Lower leg skin (tissue), 4 donors: ENCODE data around the gene RRAGC. TPM values are rescaled to one million over a fixed set of nuclear protein-coding genes. Genes with fewer than 3 reads are reported as not detected.

Experiments used
- DNase-seq, 2 donors: peaks; one replicate each; pipeline ENCODE4 v3.0.0-alpha.2; 2019; ENCODE audit warnings: low spot score in 2 of 2
- H3K4me3 ChIP-seq: fragments of 200-600 bp; sonication (generic); 2 replicates; pipeline ENCODE4 v1.5.1; 2017; ENCODE audit warnings: mild to moderate bottlenecking, low read depth; ENCODE audit not compliant: poor library complexity, severe bottlenecking
- CTCF ChIP-seq, 3 donors: fragments of 450-650 bp; IDR thresholded peaks; one replicate each; pipeline ENCODE4 v1.5.1; 2016; ENCODE audit warnings: antibody characterized with exemption in 3 of 3, mild to moderate bottlenecking in 3 of 3, moderate library complexity in 2 of 3
- POLR2A ChIP-seq, 2 donors: fragments of 450-650 bp; IDR thresholded peaks; one replicate each; pipeline ENCODE4 v1.6.1; 2016 to 2017; ENCODE audit warnings: antibody characterized with exemption in 2 of 2, mild to moderate bottlenecking in 1 of 2, moderate library complexity in 1 of 2
- WGBS, 2 donors: methylation state at CpG; one replicate each; pipeline ENCODE4 v1.1.5; 2018; 5-methylcytosine and 5-hydroxymethylcytosine counted together
- intact Hi-C: fragments of 100-400 bp; cut with DNase I; formaldehyde crosslinking; loops from one replicate; pipeline ENCODE4 v1.15.0; 2023; ENCODE audit warnings: low total_unique reads
- total RNA-seq, 4 donors: library from RNA; depleted of rRNA; stranded (reverse); fragments of >200 nt; gene quantifications; one replicate each; pipeline ENCODE4 v1.1.0, GENCODE V29; 2016

Gene RRAGC
- total RNA-seq, 4 donors from 2014 or later, result 19.5 to 27.7 (median 21.6) TPM

GRCh38 chr1:38885092-38885491 is 25.5 kb upstream of the RRAGC start:
- TF ChIP-seq POLR2A (IDR thresholded peaks at IDR 0.05) (no peak), CTCF (IDR thresholded peaks at IDR 0.05) (no peak)
- 94 to 98% methylated on average over 2 of the region's 2 CpGs for WGBS, 2 donors
- intact Hi-C loops, result no loop called here
- H3K4me3 ChIP-seq, result no peak overlapping the region
- DNase-seq, result no peak

- H3K4me3 ChIP-seq, result no peak within 1 kb of the TSS
- TF ChIP-seq POLR2A (IDR thresholded peaks at IDR 0.05) (no peak), CTCF (IDR thresholded peaks at IDR 0.05) (no peak)
- no peak for DNase-seq
- intact Hi-C loops, result no loop called here
Measured at GRCh38 chr1:38881487-38881886, 21.9 kb upstream of the RRAGC start, which contains the start of gene GJA9. GJA9 (minus strand) TSS chr1:38881587; CDS start chr1:38876098, 5,489 bp downstream.

GRCh38 chr1:38875811-38876210 is 16.2 kb upstream of the RRAGC start:
- H3K4me3 ChIP-seq, result no peak overlapping the region
- 89 to 90% methylated on average over 2 of the region's 2 CpGs for WGBS, 2 donors
- DNase-seq, result no peak
- TF ChIP-seq POLR2A (IDR thresholded peaks at IDR 0.05) (no peak), CTCF (IDR thresholded peaks at IDR 0.05) (no peak)
- intact Hi-C loops, result no loop called here

- WGBS, 2 donors, result 0% methylated on average over 18 to 66 of the region's 69 CpGs
- intact Hi-C loops, result no loop called here
- DNase-seq, result peak; percentile 93 to 99
Measured at GRCh38 chr1:38873027-38873969, 13.7 kb upstream of the RRAGC start, which contains the start of gene MYCBP. MYCBP (minus strand) TSS chr1:38873348; CDS start chr1:38873305, 43 bp downstream.

GRCh38 chr1:38872401-38873026 is 12.9 kb upstream of the RRAGC start:
- DNase-seq, result no peak
- WGBS, 2 donors, result 3 to 5% methylated on average over 25 of the region's 25 CpGs

More at GRCh38 chr1:38873027-38873969, 13.7 kb upstream of the RRAGC start, which contains the start of gene MYCBP:
- TF ChIP-seq CTCF (IDR thresholded peaks at IDR 0.05) (peak in 1 of 3 donors; percentile 30), POLR2A (IDR thresholded peaks at IDR 0.05) (no peak)
- H3K4me3 ChIP-seq, result peak within 1 kb of the TSS; percentile 65

More at GRCh38 chr1:38872401-38873026, 12.9 kb upstream of the RRAGC start:
- TF ChIP-seq POLR2A (IDR thresholded peaks at IDR 0.05), result no peak
- no peak for TF ChIP-seq CTCF (IDR thresholded peaks at IDR 0.05)
- intact Hi-C loops, result no loop called here
- peak overlapping the region; percentile 65 for H3K4me3 ChIP-seq
